ENCODE measurements around the gene ROR1. TPM values are rescaled to one million over a fixed set of nuclear protein-coding genes. Genes with fewer than 3 reads are reported as not detected.

Gene ROR1
- total and polyA plus RNA-seq, 2 donors (not counting 1 experiment from before 2014, with no cell fraction given), result 14.5 to 16.5 TPM

DNA sequence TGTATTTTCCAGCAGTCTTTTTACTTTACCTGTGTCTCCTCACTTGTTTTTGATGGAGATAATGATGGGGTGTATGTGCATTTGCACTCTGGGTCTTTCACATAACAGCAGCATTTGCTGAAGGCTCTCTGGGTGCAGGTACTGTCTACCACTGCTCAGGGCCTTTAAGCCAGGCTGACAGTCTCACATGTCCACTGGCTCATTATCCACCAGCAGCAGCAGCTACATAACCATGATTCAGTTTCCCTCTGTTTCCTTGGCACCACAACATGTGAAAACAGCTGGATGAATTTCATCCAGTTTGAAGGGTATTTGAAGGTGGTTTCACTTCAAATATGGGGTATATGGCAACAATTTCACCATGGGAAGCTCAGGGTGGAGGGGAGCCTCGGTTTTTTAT is 41.2 kb upstream of the ROR1 start:
- Histone ChIP-seq H3K79me2 (ENCODE audit: control insufficient read depth, insufficient read depth, low read length) (no peaks in the 10 kb centered on the region), H4K20me1 (ENCODE audit: control insufficient read depth, extremely low read depth, insufficient read depth, low read length) (no peaks in the 10 kb centered on the region), H3K27ac (ENCODE audit: insufficient read depth, low read length) (no peak overlapping the region), H3K4me1 (ENCODE audit: control insufficient read depth, extremely low read depth, insufficient read depth, low read length) (peaks cover 6% of the 10 kb centered on the region), H3K36me3 (ENCODE audit: control insufficient read depth, insufficient read depth, low read length) (no peaks in the 10 kb centered on the region), H3K9me3 (ENCODE audit: control insufficient read depth, insufficient read depth, low read depth, low read length) (no peaks in the 10 kb centered on the region), H2AFZ (ENCODE audit: low read length) (no peak overlapping the region), H3K4me3 (replicated peaks in 1 of 4; ENCODE audit: control extremely low read depth in 1 of 4, insufficient read depth in 1 of 4, low read depth in 3 of 4, low read length in 4 of 4) (no peak overlapping the region), H3K4me2 (ENCODE audit: extremely low read depth, insufficient read depth, low read length) (no peak overlapping the region), H3K9ac (ENCODE audit: insufficient read depth, low read length) (no peak overlapping the region), H3K27me3 (ENCODE audit: control insufficient read depth, insufficient read depth, low read length) (no peaks in the 10 kb centered on the region)
- DNase-seq (ENCODE audit: low read depth in 2 of 2), result peak; percentile 31 to 38
- TF ChIP-seq EZH2 (IDR thresholded peaks at IDR 0.05; ENCODE audit: low read length, missing control alignments), result no peak
- TF ChIP-seq, protein P1, sequence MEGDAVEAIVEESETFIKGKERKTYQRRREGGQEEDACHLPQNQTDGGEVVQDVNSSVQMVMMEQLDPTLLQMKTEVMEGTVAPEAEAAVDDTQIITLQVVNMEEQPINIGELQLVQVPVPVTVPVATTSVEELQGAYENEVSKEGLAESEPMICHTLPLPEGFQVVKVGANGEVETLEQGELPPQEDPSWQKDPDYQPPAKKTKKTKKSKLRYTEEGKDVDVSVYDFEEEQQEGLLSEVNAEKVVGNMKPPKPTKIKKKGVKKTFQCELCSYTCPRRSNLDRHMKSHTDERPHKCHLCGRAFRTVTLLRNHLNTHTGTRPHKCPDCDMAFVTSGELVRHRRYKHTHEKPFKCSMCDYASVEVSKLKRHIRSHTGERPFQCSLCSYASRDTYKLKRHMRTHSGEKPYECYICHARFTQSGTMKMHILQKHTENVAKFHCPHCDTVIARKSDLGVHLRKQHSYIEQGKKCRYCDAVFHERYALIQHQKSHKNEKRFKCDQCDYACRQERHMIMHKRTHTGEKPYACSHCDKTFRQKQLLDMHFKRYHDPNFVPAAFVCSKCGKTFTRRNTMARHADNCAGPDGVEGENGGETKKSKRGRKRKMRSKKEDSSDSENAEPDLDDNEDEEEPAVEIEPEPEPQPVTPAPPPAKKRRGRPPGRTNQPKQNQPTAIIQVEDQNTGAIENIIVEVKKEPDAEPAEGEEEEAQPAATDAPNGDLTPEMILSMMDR (conservative IDR thresholded peaks at IDR 0.05 in 1 of 2, IDR thresholded peaks at IDR 0.05 in 1 of 2; ENCODE audit: low read depth in 1 of 2, low read length in 2 of 2), result no peak

DNA sequence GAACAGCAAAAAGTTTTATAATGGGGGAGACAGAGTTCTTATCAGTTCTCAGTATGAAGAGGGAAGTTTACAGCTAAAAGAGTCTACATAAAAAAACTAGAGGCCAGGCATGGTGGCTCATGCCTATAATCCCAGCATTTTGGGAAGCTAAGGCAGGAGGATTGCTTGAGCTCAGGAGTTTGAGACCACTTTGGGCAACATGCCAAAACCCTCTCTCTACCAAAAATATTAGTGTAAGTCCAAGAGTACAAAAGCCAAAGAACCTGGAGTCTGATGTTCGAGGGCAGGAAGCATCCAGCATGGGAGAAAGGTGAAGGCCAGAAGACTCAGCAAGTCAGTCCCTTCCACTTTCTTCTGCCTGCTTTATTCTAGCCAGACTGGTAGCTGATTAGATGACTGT is 35.0 kb upstream of the ROR1 start:
- no peak overlapping the region for H3K4me3 ChIP-seq (replicated peaks in 1 of 4; ENCODE audit: control extremely low read depth in 1 of 4, insufficient read depth in 1 of 4, low read depth in 3 of 4, low read length in 4 of 4)
- H3K79me2 ChIP-seq (ENCODE audit: control insufficient read depth, insufficient read depth, low read length), result no peaks in the 10 kb centered on the region
- H3K36me3 ChIP-seq (ENCODE audit: control insufficient read depth, insufficient read depth, low read length), result no peaks in the 10 kb centered on the region
- no peaks in the 10 kb centered on the region for H4K20me1 ChIP-seq (ENCODE audit: control insufficient read depth, extremely low read depth, insufficient read depth, low read length)
- peaks cover 18% of the 10 kb centered on the region for H3K27me3 ChIP-seq (ENCODE audit: control insufficient read depth, insufficient read depth, low read length)
- H3K4me2 ChIP-seq (ENCODE audit: extremely low read depth, insufficient read depth, low read length), result no peak overlapping the region
- no peak overlapping the region for H3K27ac ChIP-seq (ENCODE audit: insufficient read depth, low read length)
- DNase-seq (ENCODE audit: low read depth in 2 of 2), result no peak
- H3K9ac ChIP-seq (ENCODE audit: insufficient read depth, low read length), result no peak overlapping the region
- H3K9me3 ChIP-seq (ENCODE audit: control insufficient read depth, insufficient read depth, low read depth, low read length), result no peaks in the 10 kb centered on the region
- no peak overlapping the region for H2AFZ ChIP-seq (ENCODE audit: low read length)
- no peaks in the 10 kb centered on the region for H3K4me1 ChIP-seq (ENCODE audit: control insufficient read depth, extremely low read depth, insufficient read depth, low read length)
- TF ChIP-seq EZH2 (IDR thresholded peaks at IDR 0.05; ENCODE audit: low read length, missing control alignments), result no peak
- TF ChIP-seq, protein P1 (conservative IDR thresholded peaks at IDR 0.05 in 1 of 2, IDR thresholded peaks at IDR 0.05 in 1 of 2; ENCODE audit: low read depth in 1 of 2, low read length in 2 of 2), result no peak

DNA sequence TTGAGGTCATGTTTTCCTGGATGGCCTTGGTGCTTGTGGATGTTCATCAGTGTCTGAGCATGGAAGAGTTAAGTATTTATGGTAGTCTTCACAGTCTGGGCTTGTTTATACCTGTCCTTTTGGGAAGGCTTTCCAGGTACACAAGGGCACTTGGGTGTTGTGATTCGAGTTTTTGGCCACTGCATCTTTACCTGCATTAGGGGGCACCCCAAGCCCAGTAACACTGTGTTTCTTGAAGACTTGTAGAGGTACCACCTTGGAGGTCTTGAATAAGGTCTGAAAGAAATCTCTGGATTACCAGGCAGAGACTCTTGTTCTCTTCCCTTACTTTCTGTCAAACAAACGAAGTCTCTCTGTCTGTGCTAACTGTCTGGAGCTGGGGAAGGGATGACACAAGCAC is 34.4 kb upstream of the ROR1 start:
- peaks cover 18% of the 10 kb centered on the region for H3K27me3 ChIP-seq (ENCODE audit: control insufficient read depth, insufficient read depth, low read length)
- H3K9ac ChIP-seq (ENCODE audit: insufficient read depth, low read length), result no peak overlapping the region
- no peaks in the 10 kb centered on the region for H4K20me1 ChIP-seq (ENCODE audit: control insufficient read depth, extremely low read depth, insufficient read depth, low read length)
- H3K4me3 ChIP-seq (replicated peaks in 1 of 4; ENCODE audit: control extremely low read depth in 1 of 4, insufficient read depth in 1 of 4, low read depth in 3 of 4, low read length in 4 of 4), result no peak overlapping the region
- no peaks in the 10 kb centered on the region for H3K9me3 ChIP-seq (ENCODE audit: control insufficient read depth, insufficient read depth, low read depth, low read length)
- no peak overlapping the region for H3K27ac ChIP-seq (ENCODE audit: insufficient read depth, low read length)
- no peaks in the 10 kb centered on the region for H3K79me2 ChIP-seq (ENCODE audit: control insufficient read depth, insufficient read depth, low read length)
- H3K4me1 ChIP-seq (ENCODE audit: control insufficient read depth, extremely low read depth, insufficient read depth, low read length), result no peaks in the 10 kb centered on the region
- TF ChIP-seq, protein P1 (conservative IDR thresholded peaks at IDR 0.05 in 1 of 2, IDR thresholded peaks at IDR 0.05 in 1 of 2; ENCODE audit: low read depth in 1 of 2, low read length in 2 of 2), result no peak
- TF ChIP-seq EZH2 (IDR thresholded peaks at IDR 0.05; ENCODE audit: low read length, missing control alignments), result no peak
- DNase-seq (ENCODE audit: low read depth in 2 of 2), result no peak
- H2AFZ ChIP-seq (ENCODE audit: low read length), result no peak overlapping the region
- H3K36me3 ChIP-seq (ENCODE audit: control insufficient read depth, insufficient read depth, low read length), result no peaks in the 10 kb centered on the region
- H3K4me2 ChIP-seq (ENCODE audit: extremely low read depth, insufficient read depth, low read length), result no peak overlapping the region
